Cerebellar cortex (tissue), 1 donor: ENCODE results near the gene CACNA1E.
A peak's percentile ranks its signal among the peaks of the same experiment; 100 is the strongest.

Experiments
- DNase-seq: peaks from one replicate; pipeline ENCODE4 v3.0.0-alpha.2; 2015; ENCODE audit warnings: low spot score

CACNA1E gene

GRCh38 chr1:181768930-181769280, 285.6 kb downstream of the CACNA1E start:
- no peak for DNase-seq

- DNase-seq, result no peak
Observed at GRCh38 chr1:181769846-181770245, 286.5 kb downstream of the CACNA1E start.

- no peak for DNase-seq
Observed at GRCh38 chr1:181772714-181773113, 289.4 kb downstream of the CACNA1E start.

- no peak for DNase-seq
Observed at GRCh38 chr1:181776044-181776443, 292.7 kb downstream of the CACNA1E start.

- DNase-seq, result no peak
Observed at GRCh38 chr1:181777286-181777685, 294.0 kb downstream of the CACNA1E start.

GRCh38 chr1:181777812-181778211, 294.5 kb downstream of the CACNA1E start:
- no peak for DNase-seq

GRCh38 chr1:181778640-181779260, 295.4 kb downstream of the CACNA1E start:
- peak; percentile 82 for DNase-seq

GRCh38 chr1:181779343-181779742, 296.0 kb downstream of the CACNA1E start:
- no peak for DNase-seq

GRCh38 chr1:181783208-181783607, 299.9 kb downstream of the CACNA1E start:
- no peak for DNase-seq

GRCh38 chr1:181784039-181784683, 300.8 kb downstream of the CACNA1E start:
- peak; percentile 19 for DNase-seq

- peak; percentile 56 for DNase-seq
Observed at GRCh38 chr1:181789395-181789794, 306.1 kb downstream of the CACNA1E start.

- DNase-seq, result no peak
Observed at GRCh38 chr1:181791721-181792120, 308.4 kb downstream of the CACNA1E start.

GRCh38 chr1:181793831-181794230, 310.5 kb downstream of the CACNA1E start:
- DNase-seq, result no peak

GRCh38 chr1:181794332-181794731, 311.0 kb downstream of the CACNA1E start:
- DNase-seq, result no peak

- no peak for DNase-seq
Observed at GRCh38 chr1:181798191-181798926, 315.0 kb downstream of the CACNA1E start.

- no peak for DNase-seq
Observed at GRCh38 chr1:181801617-181802016, 318.3 kb downstream of the CACNA1E start.

GRCh38 chr1:181802466-181802865, 319.1 kb downstream of the CACNA1E start:
- no peak for DNase-seq

- no peak for DNase-seq
Observed at GRCh38 chr1:181803421-181803820, 320.1 kb downstream of the CACNA1E start.

GRCh38 chr1:181804989-181805388, 321.7 kb downstream of the CACNA1E start:
- DNase-seq, result no peak

- no peak for DNase-seq
Observed at GRCh38 chr1:181806746-181807145, 323.4 kb downstream of the CACNA1E start.

GRCh38 chr1:181807251-181807650, 323.9 kb downstream of the CACNA1E start:
- DNase-seq, result no peak

GRCh38 chr1:181809991-181810545, 326.8 kb downstream of the CACNA1E start:
- no peak for DNase-seq

GRCh38 chr1:181812208-181812607, 328.9 kb downstream of the CACNA1E start:
- DNase-seq, result no peak
